H1 (cell line): ENCODE data around the gene UBALD1. TPM values are rescaled to one million over a fixed set of nuclear protein-coding genes. Genes with fewer than 3 reads are reported as not detected.

Experiments used
- BACH1 ChIP-seq: IDR thresholded peaks from 2 replicates; pipeline ENCODE4 v1.6.1; 2012; ENCODE audit warnings: low read length, improper control_type of control experiment
- CHD2 ChIP-seq: IDR thresholded peaks from 2 replicates; pipeline ENCODE4 v1.6.1; 2012; ENCODE audit warnings: low read length, improper control_type of control experiment
- CTBP2 ChIP-seq: IDR thresholded peaks from 2 replicates; pipeline ENCODE4 v1.7.0; 2011; ENCODE audit warnings: borderline replicate concordance, mild to moderate bottlenecking, moderate library complexity, mixed read lengths, low read length; ENCODE audit not compliant: insufficient read depth, insufficient read length
- EZH2 ChIP-seq: fragments of 200-600 bp; sonication (generic); IDR thresholded peaks from 2 replicates; pipeline ENCODE4 v1.7.1; 2012; ENCODE audit warnings: low read depth, mild to moderate bottlenecking, moderate library complexity, low read length, inconsistent platforms; ENCODE audit not compliant: severe bottlenecking
- JUND ChIP-seq: IDR thresholded peaks from 2 replicates; pipeline ENCODE4 v1.6.1; 2011; ENCODE audit warnings: mild to moderate bottlenecking, improper control_type of control experiment, low read length
- MAFK ChIP-seq: IDR thresholded peaks from 2 replicates; pipeline ENCODE4 v1.6.1; 2012; ENCODE audit warnings: low read depth, mild to moderate bottlenecking, improper control_type of control experiment, low read length
- NANOG ChIP-seq: IDR thresholded peaks from 2 replicates; pipeline ENCODE4 v1.6.1; 2011; ENCODE audit warnings: low read length, low read depth, mild to moderate bottlenecking, inconsistent platforms; ENCODE audit not compliant: insufficient read depth, poor library complexity, severe bottlenecking
- PHF8 ChIP-seq: fragments of 200-600 bp; sonication (generic); conservative IDR thresholded peaks from 2 replicates; pipeline ENCODE4 v1.7.1; 2012; ENCODE audit warnings: low read depth, mild to moderate bottlenecking, inconsistent platforms, low read length, moderate library complexity
- RBBP5 ChIP-seq: IDR thresholded peaks from 2 replicates; pipeline ENCODE4 v1.7.1; 2012; ENCODE audit warnings: low read depth, mild to moderate bottlenecking, inconsistent platforms, low read length, moderate library complexity, borderline replicate concordance
- SP2 ChIP-seq: IDR thresholded peaks from 2 replicates; pipeline ENCODE4 v1.6.1; 2012; ENCODE audit warnings: mild to moderate bottlenecking, low read length, inconsistent platforms
- TAF1 ChIP-seq: IDR thresholded peaks from 2 replicates; pipeline ENCODE4 v1.6.1; 2011; ENCODE audit warnings: mild to moderate bottlenecking, low read depth, low read length
- TEAD4 ChIP-seq: IDR thresholded peaks from 2 replicates; pipeline ENCODE4 v1.6.1; 2012; ENCODE audit warnings: low read depth, low read length, inconsistent platforms, mixed read lengths
- polyA plus RNA-seq, 7 experiments: library from polyadenylated mRNA; depleted of rRNA in 3 of 7; stranded (reverse) in 5 of 7; unstranded in 2 of 7; fragments of >200 nt in 5 of 7; fragments of 200-250 nt in 2 of 7; gene quantifications; 1 replicate in 5 of 7; 2 replicates in 1 of 7; 4 replicates in 1 of 7; pipeline versions ENCODE4 v1.2.1 to v1.2.3, GENCODE V29; 2011 to 2013; ENCODE audit warnings: missing spikeins in 2 of 7, mixed read lengths in 2 of 7
- total RNA-seq: library from RNA; stranded (reverse); fragmentation: NEBNext Ultra II Directional; extraction: Animal tissue kit (Norgen Biotek cat#: 25700); gene quantifications from 2 replicates; pipeline ENCODE4 v1.2.1, GENCODE V29; 2021
- TF ChIP-seq, protein P1 (sequence below), 3 experiments: IDR thresholded peaks; 1 replicate in 2 of 3; 2 replicates in 1 of 3; pipeline versions ENCODE4 v1.5.1 to v1.6.1; 2011; ENCODE audit warnings: low read length in 3 of 3, mild to moderate bottlenecking in 3 of 3, inconsistent platforms in 2 of 3, low read depth in 1 of 3, moderate library complexity in 1 of 3; ENCODE audit not compliant: insufficient read depth in 1 of 3; ENCODE audit errors: control extremely low read depth in 1 of 3
- TF ChIP-seq, protein P2 (sequence below): IDR thresholded peaks from 2 replicates; pipeline ENCODE4 v1.6.1; 2012; ENCODE audit warnings: low read length, inconsistent platforms

UBALD1 gene
- total and polyA plus RNA-seq, 2 of the 8 experiments (the other 6 are each of a cell fraction or from before 2014, with no cell fraction given): 28.6 to 62.0 TPM

DNA sequence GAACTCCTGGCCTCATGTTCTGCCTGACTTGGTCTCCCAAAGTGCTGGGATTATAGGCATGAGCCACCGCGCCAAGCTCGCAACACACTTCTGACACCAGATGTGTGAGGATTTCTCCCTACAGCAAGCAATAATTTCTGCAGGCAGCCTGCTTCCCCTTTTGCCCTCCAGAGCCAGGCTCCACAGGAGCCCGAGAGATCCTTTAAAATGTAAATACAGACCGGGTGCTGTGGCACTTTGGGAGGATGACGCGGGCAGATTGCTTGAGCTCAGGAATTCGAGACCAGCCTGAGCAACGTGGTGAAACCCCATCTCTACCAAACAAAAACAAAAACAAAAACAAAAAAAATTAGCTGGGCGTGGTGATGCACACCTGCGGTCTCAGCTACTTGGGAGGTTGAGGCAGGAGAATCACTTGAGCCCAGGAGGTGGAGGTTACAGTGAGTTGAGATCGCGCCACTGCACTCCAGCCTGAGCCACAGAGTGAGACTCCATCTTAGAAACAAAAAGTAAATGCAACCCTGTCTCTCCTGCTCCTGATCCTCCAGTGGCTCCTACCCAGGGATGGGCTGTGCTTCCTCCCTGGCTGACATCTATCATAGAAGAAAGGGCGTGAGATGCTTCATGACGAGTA, 43.9 kb downstream of the UBALD1 start (continued):
- TF ChIP-seq, protein P1, sequence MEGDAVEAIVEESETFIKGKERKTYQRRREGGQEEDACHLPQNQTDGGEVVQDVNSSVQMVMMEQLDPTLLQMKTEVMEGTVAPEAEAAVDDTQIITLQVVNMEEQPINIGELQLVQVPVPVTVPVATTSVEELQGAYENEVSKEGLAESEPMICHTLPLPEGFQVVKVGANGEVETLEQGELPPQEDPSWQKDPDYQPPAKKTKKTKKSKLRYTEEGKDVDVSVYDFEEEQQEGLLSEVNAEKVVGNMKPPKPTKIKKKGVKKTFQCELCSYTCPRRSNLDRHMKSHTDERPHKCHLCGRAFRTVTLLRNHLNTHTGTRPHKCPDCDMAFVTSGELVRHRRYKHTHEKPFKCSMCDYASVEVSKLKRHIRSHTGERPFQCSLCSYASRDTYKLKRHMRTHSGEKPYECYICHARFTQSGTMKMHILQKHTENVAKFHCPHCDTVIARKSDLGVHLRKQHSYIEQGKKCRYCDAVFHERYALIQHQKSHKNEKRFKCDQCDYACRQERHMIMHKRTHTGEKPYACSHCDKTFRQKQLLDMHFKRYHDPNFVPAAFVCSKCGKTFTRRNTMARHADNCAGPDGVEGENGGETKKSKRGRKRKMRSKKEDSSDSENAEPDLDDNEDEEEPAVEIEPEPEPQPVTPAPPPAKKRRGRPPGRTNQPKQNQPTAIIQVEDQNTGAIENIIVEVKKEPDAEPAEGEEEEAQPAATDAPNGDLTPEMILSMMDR (IDR thresholded peaks at IDR 0.05; ENCODE audit: control extremely low read depth in 1 of 3, insufficient read depth in 1 of 3, low read depth in 1 of 3, low read length in 3 of 3): no peak
- TF ChIP-seq, protein P2, sequence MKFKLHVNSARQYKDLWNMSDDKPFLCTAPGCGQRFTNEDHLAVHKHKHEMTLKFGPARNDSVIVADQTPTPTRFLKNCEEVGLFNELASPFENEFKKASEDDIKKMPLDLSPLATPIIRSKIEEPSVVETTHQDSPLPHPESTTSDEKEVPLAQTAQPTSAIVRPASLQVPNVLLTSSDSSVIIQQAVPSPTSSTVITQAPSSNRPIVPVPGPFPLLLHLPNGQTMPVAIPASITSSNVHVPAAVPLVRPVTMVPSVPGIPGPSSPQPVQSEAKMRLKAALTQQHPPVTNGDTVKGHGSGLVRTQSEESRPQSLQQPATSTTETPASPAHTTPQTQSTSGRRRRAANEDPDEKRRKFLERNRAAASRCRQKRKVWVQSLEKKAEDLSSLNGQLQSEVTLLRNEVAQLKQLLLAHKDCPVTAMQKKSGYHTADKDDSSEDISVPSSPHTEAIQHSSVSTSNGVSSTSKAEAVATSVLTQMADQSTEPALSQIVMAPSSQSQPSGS: peak; percentile 88
- TF ChIP-seq CHD2 (no peak), JUND (no peak; the same call in 1 of the 2 replicates), EZH2 (no peak), TEAD4 (peak; percentile 62), MAFK (peak; percentile 53; the same call in 1 of the 2 replicates), NANOG (no peak), PHF8 (0 out of 2 replicates have a peak, but pooled peaks have one; percentile 34), TAF1 (peak; percentile 65), BACH1 (no peak), CTBP2 (no peak), SP2 (no peak), RBBP5 (peak; percentile 52; the same call in 1 of the 2 replicates)
